OCI-LY1 (cell line): ENCODE measurements around the gene MBNL2.

Experiments used
- CTCF ChIP-seq: fragments of 200-600 bp; sonication (generic), shearing (Covaris generic); IDR thresholded peaks from 2 replicates; pipeline ENCODE4 v1.5.1; 2017; ENCODE audit warnings: mild to moderate bottlenecking, antibody characterized with exemption, low read length, moderate library complexity, mixed read lengths
- EZH2 ChIP-seq: fragments of 200-600 bp; sonication (generic), shearing (Covaris generic); IDR thresholded peaks from 2 replicates; pipeline ENCODE4 v1.8.0; 2017; ENCODE audit warnings: borderline replicate concordance, mixed run types, mild to moderate bottlenecking, antibody characterized with exemption, low read length, moderate library complexity, mixed read lengths

GRCh38 chr13:97249796-97250495 lies 27.8 kb downstream of the MBNL2 start:
- TF ChIP-seq CTCF, result no peak
- TF ChIP-seq EZH2, result no peak
